WERI-Rb-1 (cell line): ENCODE data around the gene CHD6.

Experiments
- DNase-seq: peaks from one replicate; pipeline ENCODE4 v3.0.0-alpha.2; 2020
- H3K27ac ChIP-seq: fragments of 250-450 bp; sonication (Bioruptor Pico); 2 replicates; pipeline ENCODE4 v1.5.1; 2020; ENCODE audit warnings: mild to moderate bottlenecking, moderate library complexity
- H3K27me3 ChIP-seq: fragments of 250-450 bp; sonication (Bioruptor Pico); 2 replicates; pipeline ENCODE4 v1.5.1; 2021; ENCODE audit warnings: mild to moderate bottlenecking, low read depth, moderate library complexity; ENCODE audit not compliant: insufficient read depth, severe bottlenecking
- H3K36me3 ChIP-seq: fragments of 250-450 bp; sonication (Bioruptor Pico); 2 replicates; pipeline ENCODE4 v1.5.1; 2020; ENCODE audit warnings: mild to moderate bottlenecking, moderate library complexity
- H3K4me3 ChIP-seq: 2 replicates; pipeline ENCODE4 v1.5.1; 2011; ENCODE audit warnings: low read depth, mild to moderate bottlenecking, control low read depth, low read length
- H3K9me3 ChIP-seq: fragments of 250-450 bp; sonication (Bioruptor Pico); 2 replicates; pipeline ENCODE4 v1.5.1; 2021; ENCODE audit warnings: mild to moderate bottlenecking, moderate library complexity; ENCODE audit not compliant: severe bottlenecking
- CTCF ChIP-seq: IDR thresholded peaks from 2 replicates; pipeline ENCODE4 v1.5.1; 2011; ENCODE audit warnings: low read depth, mild to moderate bottlenecking, control low read depth, inconsistent platforms, low read length

The CHD6 gene

DNA sequence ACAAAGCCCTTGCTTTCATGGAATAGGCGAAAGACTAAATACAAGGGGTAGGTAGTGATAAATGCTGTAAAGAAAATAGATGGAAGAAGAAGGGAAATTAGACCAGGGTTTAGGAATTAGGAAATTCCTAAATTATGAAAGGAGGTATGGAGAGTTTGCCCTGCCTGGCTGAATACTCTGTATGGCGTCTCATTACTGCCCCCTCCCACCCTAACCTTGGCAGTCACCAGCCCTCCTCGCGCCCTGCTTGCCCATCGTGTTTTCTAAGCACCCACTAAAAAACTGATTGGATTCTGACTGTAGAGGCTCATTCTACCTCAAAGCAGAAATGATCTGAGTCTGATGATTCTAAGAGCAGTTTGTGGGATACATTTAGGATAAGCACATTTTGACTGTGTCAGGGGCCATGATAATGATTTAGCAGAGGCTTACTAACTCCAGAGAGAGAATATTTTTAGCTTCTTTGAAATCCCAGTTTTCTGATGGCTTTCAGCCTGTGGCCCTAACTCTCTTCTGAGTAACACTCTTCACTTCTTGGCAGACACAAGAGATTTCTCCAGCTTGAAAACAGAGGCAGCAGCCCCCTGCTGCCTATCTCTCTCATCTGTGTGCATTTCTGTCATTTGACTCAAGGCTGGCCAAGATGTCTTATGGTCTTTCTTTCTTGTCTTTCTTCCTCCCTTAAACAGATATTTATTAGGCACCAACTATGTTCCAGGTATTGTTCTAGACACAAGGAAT lies 1.4 kb upstream of the CHD6 start:
- Histone ChIP-seq H3K27ac (no peak overlapping the region), H3K36me3 (no peaks in the 10 kb centered on the region; the same call in 1 of the 2 replicates), H3K27me3 (no peaks in the 10 kb centered on the region), H3K9me3 (no peaks in the 10 kb centered on the region), H3K4me3 (peak overlapping the region; percentile 72)
- no peak for TF ChIP-seq CTCF
- no peak for DNase-seq

GRCh38 chr20:41618807-41619311 lies 682 bp upstream of the CHD6 start:
- Histone ChIP-seq H3K9me3 (no peaks in the 10 kb centered on the region), H3K36me3 (no peaks in the 10 kb centered on the region; the same call in 1 of the 2 replicates), H3K27ac (peak overlapping the region; percentile 56), H3K4me3 (peak overlapping the region; percentile 72), H3K27me3 (no peaks in the 10 kb centered on the region)
- no peak for DNase-seq
- no peak for TF ChIP-seq CTCF

- Histone ChIP-seq H3K36me3 (no peaks in the 10 kb centered on the region; the same call in 1 of the 2 replicates), H3K27ac (peak overlapping the region; percentile 68), H3K27me3 (no peaks in the 10 kb centered on the region), H3K9me3 (no peaks in the 10 kb centered on the region), H3K4me3 (peak overlapping the region; percentile 85)
- peak; percentile 38 for DNase-seq
- TF ChIP-seq CTCF, result no peak
These were observed 897 bp downstream of the CHD6 start for GRCh38 chr20:41617059-41617901.

DNA sequence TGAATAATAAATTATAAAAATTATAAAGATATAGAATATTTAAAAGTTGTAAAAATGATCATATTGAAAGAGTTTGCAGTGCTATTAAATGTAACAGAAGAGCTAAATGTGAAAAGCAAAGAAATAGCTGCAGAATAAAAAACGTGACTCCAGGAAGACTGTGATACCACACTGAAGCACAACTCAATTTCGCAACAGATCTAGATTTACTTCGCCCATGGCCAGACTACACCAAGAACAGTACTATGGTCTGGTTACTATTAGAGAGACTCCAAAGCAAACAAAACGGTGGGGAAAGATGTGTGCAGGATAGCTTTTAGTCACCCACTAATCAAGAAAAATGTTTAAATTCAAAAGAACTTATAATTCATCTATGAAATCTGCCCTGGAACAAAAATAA lies 1.9 kb downstream of the CHD6 start:
- no peak overlapping the region for H3K27ac ChIP-seq
- H3K9me3 ChIP-seq, result no peaks in the 10 kb centered on the region
- H3K4me3 ChIP-seq, result no peak overlapping the region
- no peaks in the 10 kb centered on the region for H3K27me3 ChIP-seq
- DNase-seq, result no peak
- no peaks in the 10 kb centered on the region; the same call in 1 of the 2 replicates for H3K36me3 ChIP-seq
- no peak for TF ChIP-seq CTCF

DNA sequence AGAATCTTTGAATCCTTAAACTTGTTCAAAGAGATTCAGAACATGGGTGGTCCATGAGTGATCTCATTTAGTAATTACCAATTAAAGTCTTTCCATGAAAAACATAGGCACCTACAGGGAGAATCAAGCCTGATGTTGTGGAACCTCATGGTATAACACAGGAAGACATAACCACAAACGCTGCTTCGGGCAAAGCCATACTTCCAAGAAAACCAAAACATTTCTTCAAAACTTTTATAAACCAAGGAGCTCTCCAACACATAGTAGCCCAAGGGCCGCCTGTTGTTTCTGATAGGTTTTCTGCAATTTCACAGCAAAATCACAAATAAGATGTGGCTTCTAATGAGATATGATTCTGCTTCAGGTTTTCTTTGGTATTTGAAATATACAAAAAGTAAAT lies 2.5 kb downstream of the CHD6 start:
- no peaks in the 10 kb centered on the region; the same call in 1 of the 2 replicates for H3K36me3 ChIP-seq
- no peaks in the 10 kb centered on the region for H3K9me3 ChIP-seq
- no peak overlapping the region for H3K27ac ChIP-seq
- no peaks in the 10 kb centered on the region for H3K27me3 ChIP-seq
- no peak for TF ChIP-seq CTCF
- DNase-seq, result no peak
- no peak overlapping the region for H3K4me3 ChIP-seq
